NOMO-1 treated with dmso at 0.1 percent for 144 hours (cell line): ENCODE results near the gene VLDLR.

Experiments
- DNase-seq: peaks from one replicate; lab custom pipeline; 2025; ENCODE audit not compliant: unreplicated experiment; lab: John Stamatoyannopoulos, UW

VLDLR gene

GRCh38 chr9:2662496-2662895 is 40.9 kb downstream of the VLDLR start:
- no peak for DNase-seq

- no peak for DNase-seq
Observed at GRCh38 chr9:2663461-2664173, 42.0 kb downstream of the VLDLR start.

DNA sequence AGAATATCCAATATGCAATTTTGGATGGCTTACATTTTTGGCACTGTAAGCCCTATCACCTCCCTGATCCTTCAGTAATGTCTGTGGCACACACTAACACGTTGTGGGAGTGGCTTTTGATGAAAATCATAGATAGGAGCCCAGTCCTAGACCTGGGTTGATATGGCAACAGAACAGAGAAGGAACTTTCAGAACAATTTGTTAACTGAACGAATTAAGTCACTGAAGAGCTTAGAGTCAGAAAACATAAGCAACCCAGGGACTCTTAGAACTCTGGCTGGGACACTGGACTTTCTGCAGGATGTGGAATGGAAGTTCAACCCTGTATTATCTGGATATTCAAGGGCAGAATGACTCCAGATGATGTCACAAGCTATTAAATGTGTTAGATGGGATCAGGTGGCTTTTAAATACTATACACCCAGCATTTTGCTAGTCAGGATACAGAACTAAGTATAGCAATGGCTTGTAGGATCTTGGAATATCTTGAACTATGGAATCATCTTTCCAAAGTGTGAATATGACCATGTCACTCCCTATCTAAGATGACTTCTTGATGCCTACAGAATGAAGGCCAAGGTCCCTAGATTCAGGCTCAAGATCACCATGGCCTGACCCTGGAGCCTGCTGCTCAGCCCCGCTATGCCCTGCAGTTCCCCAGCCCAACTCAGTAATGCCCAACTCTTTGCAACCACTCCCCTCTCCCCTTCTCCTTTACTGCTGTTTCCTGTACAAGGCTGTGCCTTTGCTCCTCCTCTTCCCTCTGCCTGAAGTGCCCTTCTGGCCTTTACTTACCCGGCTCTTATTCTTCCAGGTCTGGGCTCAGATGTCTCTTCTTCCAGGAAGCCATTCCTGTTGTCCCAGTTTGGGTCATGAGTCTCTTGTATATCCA is 42.8 kb downstream of the VLDLR start:
- no peak for DNase-seq

DNA sequence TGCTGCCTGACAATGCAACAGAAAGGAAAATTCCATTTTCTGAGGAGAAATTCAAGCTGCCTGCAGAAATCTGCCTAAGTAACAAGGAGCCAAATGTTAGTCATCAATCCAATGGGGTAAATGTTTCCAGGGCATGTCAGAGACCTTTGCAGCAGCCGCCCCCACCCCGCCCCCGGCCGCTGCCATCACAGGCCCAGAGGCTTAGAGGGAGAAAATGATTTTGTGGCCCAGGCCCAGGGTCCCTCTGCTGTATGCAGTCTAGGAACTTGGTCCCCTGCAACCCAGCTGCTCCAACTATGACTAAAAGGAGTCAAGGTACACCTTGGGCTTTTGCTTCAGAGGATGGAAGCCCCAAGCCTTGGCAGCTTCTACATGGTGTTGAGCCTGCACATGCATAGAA is 45.0 kb downstream of the VLDLR start:
- no peak for DNase-seq

DNA sequence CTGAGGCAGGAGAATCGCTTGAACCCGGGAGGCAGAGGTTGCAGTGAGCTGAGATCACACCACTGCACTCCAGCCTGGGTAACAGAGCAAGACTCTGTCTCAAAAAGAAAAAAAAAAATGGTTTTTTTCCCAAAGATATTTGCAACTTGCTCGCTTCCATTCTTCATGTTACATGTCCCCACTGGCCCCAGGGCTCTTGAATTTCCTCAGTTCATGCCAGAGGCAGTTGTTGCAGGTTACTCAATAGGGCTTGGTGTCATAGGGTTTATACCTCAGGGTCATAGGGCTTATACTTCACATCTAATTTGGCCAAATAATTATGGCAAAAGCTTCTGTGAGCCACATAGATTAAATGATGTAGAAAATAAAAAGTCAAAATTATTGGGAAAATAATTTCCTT is 51.6 kb downstream of the VLDLR start:
- DNase-seq: no peak

DNA sequence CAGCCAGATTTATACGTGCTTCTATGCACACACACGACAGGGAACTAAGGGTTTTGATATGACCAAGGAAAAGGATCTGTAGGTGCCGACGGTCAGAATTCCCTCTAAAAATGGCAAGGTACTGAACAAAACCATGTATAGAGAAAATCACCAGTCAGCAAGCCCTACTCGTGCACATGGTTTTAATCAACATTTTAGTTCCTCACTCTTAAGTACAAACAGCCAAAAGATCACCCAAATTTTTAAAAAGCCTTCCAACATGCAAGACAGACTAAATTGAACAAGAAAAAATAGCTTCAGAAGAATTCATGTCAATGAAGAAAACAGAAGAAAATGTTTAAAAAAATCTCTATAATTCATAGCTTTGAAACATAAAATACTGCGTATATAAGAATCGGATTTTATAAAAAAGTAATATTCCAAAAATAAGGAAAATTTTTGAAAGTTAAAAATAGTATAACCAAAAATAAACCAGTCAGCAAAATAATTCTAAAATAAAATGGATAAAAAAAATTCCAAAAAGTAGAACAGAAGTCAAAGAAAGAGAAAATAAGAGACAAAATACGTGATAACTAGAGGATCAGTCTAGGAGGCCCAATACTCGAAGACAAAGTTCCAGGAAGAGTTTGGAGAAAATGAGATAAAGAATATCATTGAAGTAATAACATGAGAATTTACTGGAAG is 52.7 kb downstream of the VLDLR start:
- no peak for DNase-seq

- DNase-seq: no peak
Observed at GRCh38 chr9:2675834-2676233, 54.2 kb downstream of the VLDLR start.

DNA sequence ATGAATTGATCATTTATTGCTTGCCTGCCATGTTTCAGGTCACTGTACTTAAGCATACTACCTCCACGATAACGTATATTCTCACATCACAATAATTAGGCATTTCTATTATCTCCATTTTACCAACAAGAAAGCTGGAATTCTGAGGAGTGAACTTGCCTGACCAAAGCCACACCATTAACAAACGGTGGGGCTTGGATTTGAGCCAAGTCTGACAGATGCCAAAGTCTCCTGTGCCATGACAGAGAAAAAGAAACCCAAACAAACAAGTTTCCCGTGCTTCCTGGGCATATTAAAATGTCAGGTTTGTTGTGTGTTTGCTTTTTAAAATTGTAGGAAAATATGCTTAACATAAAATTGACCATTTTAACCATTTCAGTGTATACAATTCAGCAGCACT is 54.9 kb downstream of the VLDLR start:
- DNase-seq: no peak

- no peak for DNase-seq
Observed at GRCh38 chr9:2677915-2678889, 56.6 kb downstream of the VLDLR start.

GRCh38 chr9:2679011-2679410 is 57.4 kb downstream of the VLDLR start:
- no peak for DNase-seq

DNA sequence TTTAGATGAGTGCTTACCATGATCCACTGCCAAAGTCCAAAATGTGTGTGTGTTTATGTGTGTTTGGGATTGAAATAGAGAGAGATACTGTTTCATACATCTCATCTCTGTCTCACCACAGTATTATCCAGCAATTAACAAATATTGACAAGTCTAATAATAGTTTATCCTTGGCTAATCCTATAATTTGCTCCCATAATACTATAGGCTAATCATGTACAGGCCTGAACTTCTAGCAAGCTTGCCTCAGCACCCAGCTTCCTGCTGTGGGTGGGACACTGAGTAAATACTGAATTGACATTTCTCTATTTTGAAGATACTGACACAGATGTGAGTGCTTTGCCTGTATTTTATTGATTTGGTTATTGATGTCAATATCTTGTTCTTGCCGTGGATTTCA is 60.4 kb downstream of the VLDLR start:
- no peak for DNase-seq

DNA sequence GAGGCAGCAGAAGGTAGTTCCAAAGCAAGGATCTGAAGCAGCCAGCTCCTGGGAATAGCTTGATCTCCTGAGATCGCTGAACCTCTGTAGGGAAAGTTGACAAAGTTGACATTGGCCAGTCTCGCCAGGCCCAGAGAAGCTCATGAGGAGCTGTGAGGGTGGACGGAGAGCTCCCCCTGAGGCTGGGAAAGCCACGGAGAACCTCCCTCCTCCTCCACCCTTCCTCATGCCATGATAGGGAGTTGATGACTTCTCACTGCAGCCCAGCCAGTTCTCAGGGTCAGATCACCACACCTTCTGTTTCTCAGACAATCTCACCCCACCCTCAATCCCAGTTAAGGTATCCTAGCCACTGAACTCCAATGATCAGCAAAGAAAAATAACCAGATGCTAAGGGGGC is 65.3 kb downstream of the VLDLR start:
- no peak for DNase-seq

GRCh38 chr9:2688636-2689035 is 67.0 kb downstream of the VLDLR start:
- no peak for DNase-seq

DNA sequence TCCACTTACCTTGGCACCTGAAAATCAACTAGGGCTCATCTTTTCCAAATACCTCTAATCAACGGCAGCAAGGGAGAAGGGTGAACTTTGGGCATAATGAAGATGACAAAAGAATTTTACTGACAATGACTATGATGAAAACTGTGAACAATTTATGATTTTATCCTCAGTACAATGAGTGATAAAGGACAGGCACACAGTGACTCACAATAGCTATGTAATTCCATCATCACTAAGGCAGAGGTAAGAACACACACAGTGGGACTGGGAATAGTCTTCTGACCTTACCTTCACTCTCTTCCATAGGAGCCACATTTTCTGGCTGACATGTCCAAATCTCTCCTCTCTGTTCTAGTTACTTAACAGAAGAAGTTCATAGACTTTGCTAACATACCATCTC is 69.6 kb downstream of the VLDLR start:
- DNase-seq: no peak

DNA sequence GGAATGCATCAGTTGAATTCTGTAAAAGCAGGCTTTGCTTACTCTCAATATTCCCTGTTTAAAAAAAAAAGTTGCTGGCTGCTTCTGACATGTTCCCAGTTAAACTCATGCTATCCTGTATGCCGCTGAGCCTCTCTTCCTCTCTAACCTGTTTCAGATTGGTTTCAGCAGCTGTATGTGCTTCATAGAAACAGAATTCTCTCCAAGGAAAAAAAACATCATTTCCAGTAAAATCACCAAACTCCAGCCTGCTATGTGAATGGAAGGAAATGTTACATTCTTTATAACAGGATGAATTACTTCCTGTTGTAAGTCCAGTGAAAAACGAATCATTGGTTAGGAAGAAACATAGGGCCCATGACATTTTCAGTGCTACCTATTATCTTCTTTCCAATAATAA is 70.0 kb downstream of the VLDLR start:
- DNase-seq: no peak

DNA sequence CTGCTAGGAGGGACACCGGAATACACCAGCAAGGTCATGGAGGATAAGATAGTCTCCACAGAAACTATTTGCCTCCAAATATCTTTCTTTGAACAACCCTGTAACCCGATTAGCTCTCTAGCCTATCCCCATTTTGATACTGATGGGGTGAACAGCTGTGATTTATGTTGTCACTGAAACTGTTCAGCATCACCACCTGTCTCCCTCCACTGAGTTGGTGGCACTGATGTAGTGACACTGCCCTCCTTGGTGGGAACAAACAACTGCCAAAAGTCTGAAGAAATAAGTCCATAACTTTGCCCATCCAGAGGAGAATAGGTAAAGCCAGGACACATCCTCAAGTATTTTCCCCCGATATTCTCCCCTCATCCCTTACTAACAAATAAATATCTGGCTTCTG is 71.5 kb downstream of the VLDLR start:
- DNase-seq: no peak

DNA sequence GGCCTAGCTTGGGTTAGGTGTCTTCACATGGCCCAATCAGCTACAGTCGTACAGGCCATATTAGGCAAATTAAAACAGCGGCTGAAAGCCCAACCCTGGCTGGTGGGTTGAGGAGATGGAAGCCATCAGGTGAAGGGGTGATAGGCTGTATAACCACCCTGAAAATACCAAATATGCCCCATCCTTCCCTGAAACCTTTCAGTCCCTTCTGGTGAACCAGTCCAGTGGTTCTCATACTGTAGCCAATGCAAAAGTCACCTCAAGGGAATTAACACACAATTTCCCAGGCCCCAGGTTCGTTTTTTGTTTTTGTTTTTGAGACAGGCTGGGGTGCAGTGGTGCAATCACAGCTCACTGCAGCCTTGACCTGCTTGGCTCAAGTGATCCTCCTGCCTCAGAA is 75.9 kb downstream of the VLDLR start:
- DNase-seq: no peak

- no peak for DNase-seq
Observed at GRCh38 chr9:2700398-2700797, 78.8 kb downstream of the VLDLR start.

DNA sequence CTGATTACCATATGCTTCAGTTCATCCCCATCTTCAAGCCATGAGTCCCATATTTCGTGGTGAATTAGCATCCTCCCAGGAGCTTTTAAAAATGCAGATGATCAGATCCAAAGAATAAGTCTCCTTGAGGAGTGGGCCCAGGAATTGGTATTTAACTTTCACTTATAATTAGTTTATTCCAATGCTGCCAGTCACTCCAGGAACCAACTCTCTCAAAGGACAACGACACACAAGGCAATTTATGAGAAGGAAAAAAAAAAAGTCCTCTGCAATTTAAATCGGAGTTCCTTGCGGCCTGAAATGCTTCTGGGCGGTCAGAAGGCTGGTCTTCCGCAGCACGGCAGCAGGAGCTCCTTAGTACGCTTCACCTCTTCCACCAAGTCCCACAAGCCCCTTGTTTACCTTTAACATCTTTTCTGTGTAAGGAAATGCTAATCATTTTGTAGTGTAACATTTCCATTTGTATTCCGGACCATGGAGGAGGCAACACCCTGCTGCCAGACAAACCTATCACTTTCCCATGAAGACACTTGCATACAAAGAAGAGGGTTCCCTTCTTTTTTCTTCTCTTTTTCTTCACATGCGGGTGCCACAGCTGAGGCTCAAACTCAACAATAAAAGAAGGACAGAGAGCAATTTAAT is 79.4 kb downstream of the VLDLR start:
- no peak for DNase-seq

GRCh38 chr9:2704504-2704903 is 82.9 kb downstream of the VLDLR start:
- peak; percentile 57 for DNase-seq
